GM19468 (cell line): ENCODE measurements around the gene ZG16B.
A peak's percentile ranks its signal among the peaks of the same experiment; 100 is the strongest.

Source experiments
- ATAC-seq: cut with Tn5 transposase; IDR thresholded peaks from one replicate; pipeline ENCODE4 v1.9.1; 2021; ENCODE audit warnings: mild to moderate bottlenecking, moderate library complexity, moderate number of reproducible peaks; ENCODE audit not compliant: unreplicated experiment; ENCODE audit errors: extremely low read depth

The ZG16B gene

DNA sequence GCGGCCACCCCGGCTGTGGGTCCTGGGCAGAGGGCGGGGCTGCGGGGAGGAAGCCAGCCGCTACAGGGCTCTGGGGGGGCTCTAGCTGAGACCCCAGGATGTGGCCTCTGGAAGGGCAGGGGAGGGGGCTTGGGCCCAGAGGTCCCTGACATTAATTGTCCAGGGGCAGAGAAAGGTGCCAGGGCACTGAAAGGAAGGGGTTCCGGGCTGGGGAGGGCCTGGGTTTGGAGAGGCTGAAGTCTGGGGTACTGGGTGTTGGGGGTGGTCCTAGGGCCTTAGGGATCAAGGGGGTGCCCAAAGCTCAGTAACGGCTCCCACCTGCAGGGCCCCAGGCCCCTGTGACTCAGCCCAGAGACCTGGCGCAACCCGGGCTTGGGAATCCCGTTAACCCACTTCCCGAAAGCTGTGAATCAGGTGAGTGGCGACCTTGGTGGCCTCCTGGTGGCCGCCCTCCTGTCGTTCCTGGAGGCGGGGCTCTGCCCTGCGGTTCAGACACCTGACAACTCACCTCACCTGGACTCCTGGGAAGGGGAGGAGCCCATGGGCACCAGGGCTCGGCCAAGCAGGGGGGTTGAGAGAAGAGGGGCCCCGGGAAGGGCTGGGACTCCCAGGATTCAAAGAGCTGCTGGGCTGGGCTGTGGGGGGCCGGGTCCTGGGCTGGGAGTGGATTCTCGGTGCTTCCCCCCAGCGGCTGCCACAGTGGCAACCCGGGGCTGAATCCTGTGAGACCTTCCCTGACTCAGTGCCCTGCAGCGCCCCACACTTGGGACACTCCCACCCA is 28.3 kb downstream of the ZG16B start:
- no peak for ATAC-seq

GRCh38 chr16:2859686-2860265 is 29.7 kb downstream of the ZG16B start:
- ATAC-seq, result no peak

- no peak for ATAC-seq
These were observed 30.9 kb downstream of the ZG16B start for GRCh38 chr16:2860826-2861567.

DNA sequence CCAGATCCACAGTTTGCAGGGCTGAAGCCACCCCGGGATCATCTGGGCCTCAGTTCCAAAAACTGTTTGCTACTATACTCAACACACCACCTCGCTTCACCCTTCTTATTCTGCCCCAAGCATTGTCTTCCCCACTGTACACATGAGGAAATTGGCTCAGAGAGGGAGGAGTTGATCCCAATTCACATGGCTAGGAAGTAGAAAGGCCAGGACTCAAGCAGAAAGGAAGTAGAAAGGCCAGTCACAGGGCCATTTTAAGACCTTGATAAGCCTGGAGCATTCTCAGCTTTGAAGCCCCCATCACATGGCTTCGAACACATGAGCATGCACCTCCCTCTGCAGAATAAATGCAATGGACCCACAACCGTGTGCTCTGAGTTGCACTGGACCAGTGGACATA is 35.5 kb downstream of the ZG16B start:
- ATAC-seq, result no peak

GRCh38 chr16:2866431-2866830 is 36.3 kb downstream of the ZG16B start:
- ATAC-seq, result no peak

DNA sequence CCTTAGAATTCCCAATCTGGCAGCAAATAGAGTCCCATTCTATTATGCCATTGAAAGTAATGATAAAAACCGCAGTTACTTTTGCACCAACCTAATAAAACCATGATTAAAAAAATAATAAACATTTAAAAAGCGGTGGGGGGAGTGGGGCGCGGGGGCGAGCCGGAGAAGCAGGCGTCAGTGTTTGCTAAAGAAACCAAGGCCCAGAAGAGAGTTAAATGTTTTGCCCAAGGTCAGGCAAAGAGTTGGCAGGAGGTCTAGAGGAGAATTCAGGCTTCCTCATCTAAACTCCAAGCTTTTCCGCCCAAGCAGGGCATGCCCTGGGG is 37.5 kb downstream of the ZG16B start:
- ATAC-seq, result no peak

GRCh38 chr16:2867987-2868789 is 38.1 kb downstream of the ZG16B start:
- no peak for ATAC-seq

GRCh38 chr16:2871926-2872325 is 41.8 kb downstream of the ZG16B start:
- ATAC-seq, result no peak

- no peak for ATAC-seq
These were observed 44.2 kb downstream of the ZG16B start for GRCh38 chr16:2874032-2874911.

DNA sequence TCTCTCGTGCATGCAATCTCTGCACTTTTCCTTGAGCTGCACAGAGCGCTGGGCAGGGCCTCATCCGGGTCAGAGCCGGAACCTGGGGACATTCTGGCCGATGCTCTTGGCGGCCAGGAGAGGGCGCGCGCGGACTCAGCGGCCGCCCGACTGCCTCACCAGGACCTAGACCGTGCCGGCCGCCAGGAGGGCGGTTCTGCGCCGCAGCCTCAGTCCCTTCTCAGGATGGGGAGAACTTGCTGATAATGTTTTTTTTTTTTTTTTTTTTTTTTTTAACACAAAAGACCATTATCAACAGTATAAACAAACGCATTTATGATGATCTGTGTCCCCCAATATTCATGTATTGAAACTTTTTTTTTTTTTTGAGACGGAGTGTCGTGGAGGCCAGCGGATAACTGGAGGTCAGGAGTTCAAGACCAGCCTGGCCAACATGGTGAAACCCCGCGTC is 44.8 kb downstream of the ZG16B start:
- ATAC-seq, result peak; percentile 26

- ATAC-seq, result no peak
These were observed 49.9 kb downstream of the ZG16B start for GRCh38 chr16:2879854-2880508.
